ENCODE data around the gene CTNNA3.

The CTNNA3 gene

DNA sequence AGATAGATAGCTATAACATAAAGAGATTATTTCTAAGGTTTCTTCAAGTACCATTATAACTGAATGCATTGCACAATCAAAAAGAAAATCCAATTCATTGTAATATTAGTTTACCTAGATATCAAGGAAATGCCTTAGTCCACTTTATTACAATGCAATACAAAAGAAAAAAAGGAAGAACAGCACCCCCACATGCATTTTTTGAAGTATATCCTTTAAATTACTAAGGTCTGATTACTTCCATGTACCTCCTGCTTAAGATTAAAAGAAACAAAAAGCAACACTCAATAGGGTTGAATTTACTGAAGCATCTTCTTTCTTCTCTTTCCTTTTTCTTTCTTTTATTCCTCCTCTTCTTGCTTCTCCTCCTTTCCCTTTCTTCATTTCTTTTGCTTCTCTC is 1743.9 kb downstream of the CTNNA3 start:
- DNase-seq, result no peak

DNA sequence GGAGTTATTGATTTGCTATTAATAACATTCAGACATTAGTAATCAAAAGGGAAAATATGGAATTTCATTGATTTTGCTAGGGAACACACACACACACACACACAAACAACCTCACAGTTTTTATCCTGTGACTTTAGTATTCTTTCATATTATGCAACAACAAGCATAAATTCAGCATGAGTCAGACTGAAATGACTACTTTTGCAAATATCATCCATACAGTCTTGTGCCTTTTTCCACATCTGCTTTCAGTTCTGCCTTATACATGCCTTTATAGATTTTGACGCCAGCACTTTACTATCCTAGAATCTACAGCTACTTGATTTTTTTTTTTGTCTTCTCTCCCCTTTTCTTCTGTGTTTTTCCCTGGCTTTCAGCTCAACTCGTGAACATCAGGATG is 1745.9 kb downstream of the CTNNA3 start:
- no peak for DNase-seq

DNA sequence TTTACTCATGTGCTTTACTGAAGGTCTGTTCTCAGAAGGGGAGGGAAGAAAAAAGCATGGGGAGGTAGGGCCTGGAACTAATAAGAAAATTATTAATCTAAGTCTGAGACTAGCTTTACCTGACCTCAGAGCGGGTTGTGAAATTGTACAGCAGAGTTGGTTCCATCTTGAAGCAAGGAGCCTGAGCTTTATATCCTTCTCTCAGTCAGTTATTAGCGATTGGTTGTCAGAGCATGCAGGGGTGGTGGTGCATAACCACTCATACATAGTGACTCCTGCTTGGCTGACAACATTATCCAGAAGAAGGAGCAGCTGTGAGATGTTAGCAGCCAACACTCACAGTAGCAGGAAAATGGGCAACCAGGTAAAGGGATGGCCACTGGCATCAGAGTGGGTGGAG is 1746.5 kb downstream of the CTNNA3 start:
- no peak for DNase-seq

DNA sequence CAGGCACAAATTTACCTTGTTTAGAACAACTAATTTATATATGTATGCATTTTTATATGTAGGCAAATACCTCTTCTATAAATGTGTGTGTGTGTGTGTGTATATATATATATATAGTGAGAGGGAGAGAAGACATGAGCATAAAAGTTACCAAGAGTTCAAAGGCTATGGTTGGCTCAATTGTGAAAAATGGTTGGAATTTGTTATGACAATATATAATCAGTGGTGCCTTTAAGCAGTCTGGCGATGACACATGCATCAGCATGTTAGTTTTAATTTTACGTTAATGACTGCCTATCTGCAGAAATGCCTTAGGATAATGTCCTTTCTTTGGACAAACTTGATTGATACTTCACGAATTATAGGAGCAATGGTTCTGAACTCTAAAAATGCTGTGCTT is 1750.9 kb downstream of the CTNNA3 start:
- DNase-seq, result no peak

DNA sequence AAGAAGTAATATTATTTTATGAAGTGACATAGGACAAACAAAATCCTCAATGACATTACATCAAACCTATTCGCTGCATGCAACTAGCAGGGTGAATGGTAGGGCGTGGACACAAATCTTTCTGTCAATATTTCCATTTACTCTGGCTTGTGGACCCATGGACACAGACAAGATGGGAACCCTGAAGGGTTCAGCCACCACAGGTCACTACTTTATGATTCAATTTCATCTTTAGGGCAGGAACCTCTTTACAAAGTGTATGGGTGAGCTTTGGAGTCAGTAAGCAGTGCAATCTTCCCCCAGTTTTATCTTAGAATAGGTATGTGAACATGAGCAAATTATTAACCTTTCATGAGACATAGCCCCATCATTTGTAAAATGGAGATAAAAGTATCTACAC is 1752.5 kb downstream of the CTNNA3 start:
- no peak for DNase-seq

DNA sequence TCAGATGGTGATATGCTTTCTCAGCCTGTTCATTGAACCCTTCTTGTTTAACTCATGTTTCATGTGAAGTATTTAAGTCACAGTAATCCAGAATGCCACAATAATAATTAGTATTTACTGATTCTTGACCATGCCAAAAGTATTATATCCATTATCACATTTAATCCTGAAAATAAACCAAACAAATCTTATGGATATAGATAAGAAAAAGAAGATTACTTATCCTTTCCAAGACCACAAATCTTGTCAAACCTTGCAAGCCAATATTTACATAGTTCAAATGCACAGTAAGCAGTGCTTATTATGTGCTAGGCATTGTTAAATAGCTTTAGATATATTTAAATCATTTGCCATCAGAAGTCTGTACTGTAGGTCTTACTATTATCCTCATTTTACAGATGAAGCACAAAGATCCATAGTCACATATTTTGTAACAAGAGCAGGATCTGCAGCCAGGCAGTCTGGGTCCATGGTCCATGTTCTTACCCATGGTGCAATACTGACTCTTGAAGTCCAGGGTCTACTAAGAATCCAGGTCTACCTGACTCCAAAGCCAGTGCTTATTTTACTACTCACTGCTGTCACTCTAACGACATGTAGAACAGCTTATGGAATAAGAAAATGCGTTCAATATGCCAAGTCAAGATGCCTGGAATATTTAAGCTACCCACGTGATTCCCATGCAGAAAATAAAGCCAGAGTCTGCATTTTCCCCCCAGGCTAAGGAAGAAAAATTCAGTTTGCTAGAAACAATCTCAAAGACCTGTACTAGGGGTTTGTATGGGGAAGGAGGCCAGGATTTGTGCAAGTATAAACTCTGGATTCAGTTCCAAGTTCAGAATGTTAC is 1755.0 kb downstream of the CTNNA3 start:
- DNase-seq, result no peak

DNA sequence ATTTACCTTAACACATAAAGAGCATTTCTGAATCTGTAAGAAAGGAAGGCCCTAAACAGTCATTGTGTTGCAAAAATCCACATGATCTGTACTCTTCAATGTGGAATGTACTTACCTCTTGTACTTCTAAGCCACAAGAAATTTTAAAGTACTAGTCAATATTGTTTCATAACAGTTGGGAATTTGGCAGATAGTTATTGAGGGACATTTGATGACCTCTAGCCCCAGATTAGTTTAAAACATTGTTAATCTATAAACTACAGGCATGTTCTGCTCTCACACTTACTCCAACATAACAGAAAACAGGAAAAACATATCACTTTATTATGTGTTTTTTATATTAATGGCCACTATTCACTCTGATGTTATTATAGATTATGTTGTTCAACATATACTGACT is 1755.9 kb downstream of the CTNNA3 start:
- DNase-seq, result no peak

DNA sequence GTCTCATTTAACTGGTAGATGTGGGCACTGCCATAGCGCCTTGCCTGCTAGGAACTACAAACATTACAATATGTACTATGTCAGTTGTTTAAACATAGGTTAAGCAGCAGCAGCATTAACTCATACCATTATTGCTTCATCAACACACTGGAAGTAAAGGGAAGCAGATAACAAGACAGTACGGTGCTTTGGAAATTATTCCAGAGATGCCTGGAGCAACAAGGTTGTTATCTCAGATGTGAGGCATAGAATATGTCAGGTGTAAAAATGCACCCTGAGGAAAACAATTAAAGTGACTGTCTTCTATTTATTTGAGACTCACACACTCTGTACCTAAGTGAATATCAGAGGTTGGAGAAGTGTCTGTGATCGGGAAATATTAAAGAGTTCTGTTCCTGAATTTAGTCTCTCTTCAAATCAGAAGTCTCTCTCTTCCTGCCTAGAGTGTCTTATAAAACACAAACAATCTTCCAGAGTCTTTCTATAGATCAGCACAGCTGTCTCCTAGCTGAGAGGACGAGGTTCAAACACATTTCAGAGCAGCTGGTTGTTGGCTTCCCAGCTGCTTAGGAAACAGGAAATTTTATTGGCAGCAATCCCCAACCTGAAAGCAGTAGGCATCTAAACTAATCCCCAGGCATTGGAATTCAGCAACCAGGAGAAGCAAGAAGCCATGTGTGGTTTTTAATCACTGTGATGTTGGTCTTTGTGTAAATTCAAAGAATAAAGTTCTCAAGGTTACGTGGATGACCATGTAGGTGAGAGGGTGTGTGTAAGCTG is 1764.5 kb downstream of the CTNNA3 start:
- no peak for DNase-seq

DNA sequence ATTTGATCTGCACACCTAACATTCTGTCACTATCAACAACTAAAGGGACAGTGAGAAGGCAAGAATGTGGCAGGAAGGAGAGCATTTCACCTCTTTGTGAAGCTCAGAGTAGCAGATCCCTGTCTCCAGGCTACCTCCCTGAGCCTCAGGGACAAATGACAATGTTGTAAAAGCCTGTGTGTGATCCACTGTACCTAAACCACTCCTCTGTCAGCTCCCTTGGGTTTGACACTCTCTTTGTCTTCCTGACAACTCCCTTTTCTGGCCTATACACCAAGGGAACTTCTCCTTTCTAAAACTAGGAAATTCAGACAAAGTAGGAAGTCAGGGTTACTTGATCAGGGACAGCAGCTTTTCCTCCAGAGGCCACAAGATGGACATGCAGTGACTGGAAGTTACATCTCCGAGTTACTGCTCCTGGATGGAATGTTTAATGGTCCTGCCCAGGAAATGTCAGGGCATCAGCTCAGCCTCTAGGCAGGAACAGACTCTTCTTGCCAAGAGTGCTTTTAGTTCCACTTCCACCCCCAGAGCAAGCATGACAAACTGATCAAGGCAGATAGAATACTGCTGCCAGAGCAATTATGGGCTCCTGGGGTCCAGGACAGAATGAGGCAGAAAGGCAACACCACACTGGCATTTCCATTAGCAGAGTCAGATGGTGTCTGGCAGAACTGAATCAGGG is 1784.7 kb downstream of the CTNNA3 start:
- no peak for DNase-seq

DNA sequence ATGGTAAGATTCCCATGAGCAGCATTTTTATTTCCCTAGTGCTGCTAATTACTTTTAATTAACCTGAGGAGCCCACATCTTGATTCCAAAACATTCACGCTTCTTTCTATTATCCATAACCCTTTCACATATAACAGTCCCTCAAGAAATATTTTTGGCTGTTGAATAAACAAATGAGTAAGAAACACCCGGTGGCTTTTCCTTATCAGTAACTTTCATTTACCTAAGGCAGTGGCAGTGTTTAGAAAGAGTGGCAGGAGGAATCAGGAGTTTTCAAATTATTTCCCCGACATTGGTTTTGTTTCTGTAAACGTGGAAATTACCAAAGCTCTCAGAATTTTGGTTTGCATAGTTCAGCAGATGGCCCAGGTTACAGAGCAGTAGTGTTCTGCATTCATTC is 1785.8 kb downstream of the CTNNA3 start:
- no peak for DNase-seq

DNA sequence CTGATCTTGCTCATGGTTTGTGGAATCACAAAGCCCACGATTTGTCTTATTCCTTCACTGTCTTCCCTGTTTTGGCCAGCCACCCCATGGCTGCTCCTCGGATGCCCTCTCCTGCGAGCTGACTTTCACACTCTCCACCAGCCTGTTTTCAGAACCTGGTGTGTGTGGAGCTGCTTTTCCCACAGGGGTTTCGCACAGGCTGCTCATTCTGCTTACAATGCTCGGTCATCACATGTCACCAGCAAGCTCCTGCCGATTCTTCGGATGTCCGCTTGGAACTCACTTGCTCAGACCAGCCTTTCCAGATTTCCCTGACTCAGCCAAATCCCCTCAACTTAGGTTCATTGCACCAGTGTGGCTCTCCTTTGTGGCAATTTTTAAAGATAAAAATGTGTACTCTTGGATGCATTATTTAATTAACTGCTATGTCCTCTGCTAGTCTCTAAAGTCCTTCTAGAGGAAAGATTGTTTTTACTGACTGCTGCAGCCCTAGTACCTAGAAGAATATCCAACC is 1788.7 kb downstream of the CTNNA3 start:
- no peak for DNase-seq

DNA sequence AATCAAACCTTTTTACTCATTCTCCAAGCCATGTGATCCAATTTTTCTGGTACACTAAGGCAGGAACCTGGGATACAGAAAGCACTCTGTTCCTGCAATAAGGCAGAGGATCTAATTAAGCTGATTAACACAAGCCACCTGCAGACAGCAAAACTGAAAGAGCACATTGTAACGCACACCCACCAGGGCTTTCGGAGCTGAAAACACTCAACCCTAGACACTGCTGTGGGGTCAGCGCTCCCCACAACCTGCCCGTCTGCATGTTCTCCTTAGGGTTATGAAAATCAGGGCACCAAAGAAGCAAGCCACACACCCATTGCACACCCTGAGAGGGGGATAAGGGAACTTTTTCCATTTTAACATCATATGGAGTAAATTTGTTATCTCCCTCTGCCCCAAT is 1792.4 kb downstream of the CTNNA3 start:
- no peak for DNase-seq

DNA sequence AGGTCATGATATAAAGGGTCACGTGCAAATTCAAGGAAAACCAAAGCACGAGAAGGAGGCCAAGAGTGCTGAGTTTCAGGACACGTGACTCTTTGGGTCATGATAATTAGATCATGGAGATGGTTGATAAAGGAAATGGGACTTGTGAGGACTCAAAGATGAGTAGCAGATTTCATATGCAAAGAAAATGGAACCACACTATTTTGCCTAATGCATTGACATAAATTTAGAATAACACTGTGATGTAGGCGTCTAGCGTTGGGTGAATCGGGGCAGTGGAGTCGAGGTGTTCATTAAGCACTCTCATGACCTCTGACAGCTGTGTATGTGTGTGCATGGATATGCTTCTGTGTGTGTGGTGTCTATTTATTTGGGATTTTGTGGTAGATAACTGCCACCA is 1795.7 kb downstream of the CTNNA3 start:
- DNase-seq, result no peak

DNA sequence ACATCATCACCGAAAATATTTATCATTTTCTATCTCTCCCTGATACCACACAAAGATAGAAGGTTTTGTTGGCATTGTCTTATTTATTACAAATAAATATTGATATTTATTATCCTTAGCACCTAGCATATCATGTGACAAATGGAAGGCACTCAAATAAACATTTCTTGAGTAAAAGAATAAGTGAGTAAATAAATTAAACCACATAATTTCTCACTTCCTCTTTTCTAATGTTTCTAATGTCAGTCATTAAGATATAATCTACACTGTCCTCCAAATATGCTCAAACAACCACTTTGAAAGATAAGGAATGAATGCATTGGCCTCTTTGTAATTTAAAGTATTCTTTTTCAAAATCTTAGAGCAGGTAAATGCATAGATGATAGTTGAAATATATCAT is 1797.9 kb downstream of the CTNNA3 start:
- no peak for DNase-seq

DNA sequence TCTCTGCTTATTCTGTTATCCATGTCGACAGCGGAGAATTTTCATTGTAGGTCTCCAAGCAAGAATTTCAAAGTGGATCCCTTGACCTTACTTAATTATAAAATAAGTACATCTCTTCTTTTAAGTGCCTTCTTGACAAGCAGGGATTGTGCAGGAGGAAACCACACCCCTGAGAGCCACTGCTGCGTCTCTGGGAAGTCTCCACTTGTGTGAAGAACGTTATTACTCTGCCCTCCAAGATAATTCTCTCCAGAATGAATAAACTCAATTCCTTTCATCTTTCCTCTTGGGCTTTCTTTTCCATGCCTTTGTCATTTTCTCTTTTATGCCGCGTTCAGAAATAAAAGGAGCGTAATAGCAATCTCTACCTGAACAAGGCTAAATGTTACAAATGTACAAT is 1801.0 kb downstream of the CTNNA3 start:
- DNase-seq, result no peak

DNA sequence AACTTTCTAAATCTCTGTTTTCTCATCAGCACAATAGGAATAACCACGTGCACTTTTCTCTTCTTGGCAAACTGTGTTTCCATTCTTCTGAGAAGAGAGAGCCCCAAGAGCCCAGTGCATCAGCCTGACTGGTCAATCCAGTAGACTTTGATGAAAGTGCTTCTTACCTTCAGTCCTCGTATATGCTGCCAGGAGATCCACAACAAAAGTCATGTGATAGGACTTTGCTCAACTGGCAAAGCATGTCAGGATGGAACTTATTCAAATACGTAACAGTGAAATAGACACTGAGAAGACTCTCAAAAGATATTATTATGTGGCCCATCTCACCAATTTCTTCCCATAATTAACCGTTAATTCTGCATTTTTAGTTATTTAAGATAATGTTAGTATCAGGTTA is 1801.6 kb downstream of the CTNNA3 start:
- no peak for DNase-seq

DNA sequence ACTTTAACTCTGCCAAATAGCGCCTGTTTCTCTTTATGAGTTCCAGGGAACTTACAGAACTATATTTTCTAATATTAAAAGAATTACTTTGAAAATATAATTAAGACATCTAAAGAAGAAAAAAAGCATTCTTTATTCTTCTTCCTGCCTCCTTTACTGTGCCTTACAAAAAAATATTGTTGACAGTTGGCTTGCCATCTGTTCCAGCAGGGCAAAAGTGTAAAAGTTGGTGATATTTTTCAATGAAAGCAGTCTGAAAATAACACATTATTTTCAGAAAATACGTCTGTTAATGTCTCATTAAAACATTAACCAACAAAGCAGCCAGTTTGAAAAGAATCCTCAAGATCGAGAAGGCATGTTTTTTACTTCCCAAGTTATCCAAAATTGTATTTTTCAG is 1802.3 kb downstream of the CTNNA3 start:
- no peak for DNase-seq

DNA sequence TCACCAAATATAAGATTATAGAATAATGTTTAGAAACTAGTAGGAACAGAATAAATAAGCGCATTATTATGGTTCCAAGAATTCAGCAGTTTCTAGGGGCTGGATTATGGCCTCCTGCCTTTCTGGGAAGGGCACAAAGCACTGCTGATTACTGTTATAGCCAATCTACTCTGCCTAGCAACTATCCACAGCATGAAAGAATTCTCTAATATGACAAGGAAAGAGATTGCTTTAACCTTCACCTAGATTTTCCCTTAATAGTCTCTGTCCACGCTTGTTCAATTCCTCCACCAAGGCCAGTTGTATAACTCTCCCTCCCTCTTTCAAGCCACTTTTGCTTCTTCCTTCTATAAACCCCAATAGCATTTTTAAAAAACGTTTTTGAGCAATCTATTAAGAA is 1803.7 kb downstream of the CTNNA3 start:
- DNase-seq, result no peak

DNA sequence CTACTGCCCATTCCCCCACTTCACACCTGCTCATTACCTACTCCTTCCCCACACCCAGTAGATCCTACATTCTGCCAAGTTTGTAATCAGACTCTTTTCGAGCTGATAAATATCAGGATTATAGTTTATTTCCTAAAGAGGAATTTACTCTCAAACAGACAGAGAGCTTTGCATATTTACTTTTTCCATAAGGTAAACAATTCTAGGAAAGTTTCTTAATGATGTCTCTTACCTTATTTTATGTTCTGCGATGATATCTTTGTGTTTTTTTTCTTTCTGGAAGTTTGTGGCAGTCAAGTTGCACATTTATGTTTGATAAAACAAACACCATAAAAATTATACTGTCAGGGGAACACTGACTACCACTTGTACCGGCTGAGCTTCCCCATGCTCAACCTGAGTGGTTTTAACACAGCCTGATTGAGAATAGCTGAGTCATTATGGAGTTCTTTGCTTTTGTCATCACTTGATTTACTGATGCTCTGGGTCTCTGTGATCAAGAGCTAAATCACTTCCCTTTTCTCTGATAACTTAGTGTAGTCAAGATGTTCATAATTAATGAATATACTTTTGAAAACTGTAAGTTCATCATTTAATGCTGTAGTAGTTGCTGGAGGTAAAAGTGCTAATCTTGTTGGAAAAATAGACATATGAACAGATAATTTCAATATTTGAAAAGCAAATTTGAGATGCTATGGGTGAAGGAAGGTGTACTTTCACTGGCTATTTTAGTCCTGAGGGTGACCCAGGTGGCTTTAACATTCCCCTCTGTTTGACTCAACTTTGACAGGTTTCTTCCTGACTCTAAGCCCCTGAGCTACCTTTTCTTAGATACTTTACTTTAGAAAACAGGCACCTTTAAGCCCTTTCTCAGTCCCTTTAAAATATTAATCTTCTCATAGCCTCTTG is 1804.7 kb downstream of the CTNNA3 start:
- no peak for DNase-seq

DNA sequence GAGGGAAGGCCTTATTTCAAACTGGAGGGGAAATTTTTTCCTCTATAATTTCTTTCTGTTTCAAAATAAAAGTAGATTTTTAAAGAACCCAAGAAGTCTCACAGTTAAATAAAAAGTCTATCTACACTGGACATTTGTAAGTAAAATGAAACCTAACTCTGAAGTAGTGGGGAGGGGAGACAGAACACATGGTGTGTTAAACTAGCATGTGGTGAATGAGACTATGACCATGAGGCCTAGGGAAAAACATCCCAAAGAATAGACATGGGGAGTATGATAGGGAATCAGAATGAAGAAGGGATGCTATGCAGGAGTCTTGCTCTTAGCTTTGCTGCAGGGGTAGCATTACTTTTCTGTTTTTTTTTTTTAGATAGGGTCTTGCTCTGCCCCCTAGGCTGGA is 1831.5 kb downstream of the CTNNA3 start:
- DNase-seq, result no peak

DNA sequence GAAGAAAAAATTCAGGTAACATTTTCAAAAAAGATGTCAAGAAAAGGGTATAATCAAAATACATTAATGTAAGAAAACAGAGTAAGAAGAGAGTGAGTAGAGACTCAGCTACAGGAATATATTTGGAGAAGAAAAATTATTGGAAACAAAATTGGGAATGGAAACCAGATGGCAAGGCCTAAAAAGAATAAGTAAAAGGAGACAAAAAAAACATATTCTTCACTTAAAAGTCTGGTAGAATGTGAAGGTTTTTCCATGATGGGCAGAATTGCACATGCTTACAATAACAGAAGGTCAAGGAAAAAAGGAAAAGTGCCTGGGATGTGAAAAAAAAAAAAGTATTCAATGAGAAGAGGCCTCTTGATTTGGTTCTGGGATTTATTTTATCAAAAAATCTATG is 1832.0 kb downstream of the CTNNA3 start:
- DNase-seq, result no peak
